NCI-H2196 treated with DMSO at 0.1 percent for 48 hours (cell line): ENCODE results near the gene CDHR3.

Experiments used
- DNase-seq: peaks from one replicate; lab custom pipeline; 2025; ENCODE audit not compliant: unreplicated experiment; lab: John Stamatoyannopoulos, UW

The CDHR3 gene

GRCh38 chr7:106021151-106022067 is 58.3 kb downstream of the CDHR3 start:
- DNase-seq: no peak

GRCh38 chr7:106022193-106022821 is 59.2 kb downstream of the CDHR3 start:
- DNase-seq: no peak

- DNase-seq: no peak
These were observed 60.6 kb downstream of the CDHR3 start for GRCh38 chr7:106023369-106024322.

GRCh38 chr7:106026101-106026500 is 63.0 kb downstream of the CDHR3 start:
- DNase-seq: no peak

- no peak for DNase-seq
These were observed 66.4 kb downstream of the CDHR3 start for GRCh38 chr7:106029451-106029850.

GRCh38 chr7:106029941-106030340 is 66.9 kb downstream of the CDHR3 start:
- no peak for DNase-seq

- DNase-seq: peak; percentile 49
These were observed 68.4 kb downstream of the CDHR3 start for GRCh38 chr7:106031300-106032035.

GRCh38 chr7:106032295-106032694 is 69.2 kb downstream of the CDHR3 start:
- no peak for DNase-seq

- no peak for DNase-seq
These were observed 70.7 kb downstream of the CDHR3 start for GRCh38 chr7:106033735-106034134.

GRCh38 chr7:106034383-106034782 is 71.3 kb downstream of the CDHR3 start:
- DNase-seq: no peak

- no peak for DNase-seq
These were observed 72.5 kb downstream of the CDHR3 start for GRCh38 chr7:106035568-106035967.

- DNase-seq: no peak
These were observed 72.9 kb downstream of the CDHR3 start for GRCh38 chr7:106036004-106036403.

- no peak for DNase-seq
These were observed 74.6 kb downstream of the CDHR3 start for GRCh38 chr7:106037489-106038176.

GRCh38 chr7:106038289-106038688 is 75.2 kb downstream of the CDHR3 start:
- DNase-seq: no peak

GRCh38 chr7:106038916-106039315 is 75.9 kb downstream of the CDHR3 start:
- DNase-seq: no peak

- no peak for DNase-seq
These were observed 76.5 kb downstream of the CDHR3 start for GRCh38 chr7:106039486-106040060.

- peak; percentile 53 for DNase-seq
These were observed 78.2 kb downstream of the CDHR3 start for GRCh38 chr7:106041140-106041717.

- no peak for DNase-seq
These were observed 79.1 kb downstream of the CDHR3 start for GRCh38 chr7:106042196-106042611.

- DNase-seq: no peak
These were observed 82.1 kb downstream of the CDHR3 start for GRCh38 chr7:106045139-106045538.
